NCI-H128 (cell line): ENCODE data around the gene TBX1.

ENCODE experiments used
- DNase-seq: peaks from one replicate; lab custom pipeline; 2025; ENCODE audit not compliant: unreplicated experiment; lab: John Stamatoyannopoulos, UW

TBX1 gene

GRCh38 chr22:19797086-19798002 is 36.8 kb downstream of the TBX1 start:
- DNase-seq, result no peak

- DNase-seq, result no peak
These were observed 37.6 kb downstream of the TBX1 start for GRCh38 chr22:19798003-19798665.

GRCh38 chr22:19798891-19799293 is 38.3 kb downstream of the TBX1 start:
- DNase-seq, result no peak

- DNase-seq, result no peak
These were observed 39.0 kb downstream of the TBX1 start for GRCh38 chr22:19799322-19800190.

GRCh38 chr22:19800306-19800705 is 39.7 kb downstream of the TBX1 start:
- DNase-seq, result no peak

DNA sequence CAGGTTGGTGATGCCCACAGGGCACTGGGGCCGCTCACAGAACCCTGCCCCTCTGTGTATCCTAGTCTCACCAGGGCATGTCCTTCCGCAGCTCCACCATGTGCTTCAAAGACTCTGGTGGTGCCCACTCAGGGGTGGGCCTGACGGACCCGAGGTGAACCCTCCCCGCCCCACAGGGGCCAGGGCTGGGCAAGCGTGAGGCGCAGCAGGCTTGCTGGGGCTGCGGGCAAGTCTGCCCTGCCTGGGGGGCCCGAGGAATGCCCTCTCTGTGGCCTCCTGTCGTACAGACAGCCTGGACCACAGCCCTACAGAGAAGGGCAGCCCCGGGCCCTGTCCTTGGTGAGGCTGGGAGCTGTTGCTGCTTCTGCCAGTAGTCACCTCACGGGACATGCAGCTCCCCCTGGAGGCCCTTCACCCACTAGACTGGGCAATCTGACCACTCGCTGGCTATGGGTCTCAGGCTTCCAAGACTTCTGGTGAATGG is 40.2 kb downstream of the TBX1 start:
- no peak for DNase-seq

- no peak for DNase-seq
These were observed 40.9 kb downstream of the TBX1 start for GRCh38 chr22:19801340-19802000.

- no peak for DNase-seq
These were observed 41.7 kb downstream of the TBX1 start for GRCh38 chr22:19802001-19802893.

DNA sequence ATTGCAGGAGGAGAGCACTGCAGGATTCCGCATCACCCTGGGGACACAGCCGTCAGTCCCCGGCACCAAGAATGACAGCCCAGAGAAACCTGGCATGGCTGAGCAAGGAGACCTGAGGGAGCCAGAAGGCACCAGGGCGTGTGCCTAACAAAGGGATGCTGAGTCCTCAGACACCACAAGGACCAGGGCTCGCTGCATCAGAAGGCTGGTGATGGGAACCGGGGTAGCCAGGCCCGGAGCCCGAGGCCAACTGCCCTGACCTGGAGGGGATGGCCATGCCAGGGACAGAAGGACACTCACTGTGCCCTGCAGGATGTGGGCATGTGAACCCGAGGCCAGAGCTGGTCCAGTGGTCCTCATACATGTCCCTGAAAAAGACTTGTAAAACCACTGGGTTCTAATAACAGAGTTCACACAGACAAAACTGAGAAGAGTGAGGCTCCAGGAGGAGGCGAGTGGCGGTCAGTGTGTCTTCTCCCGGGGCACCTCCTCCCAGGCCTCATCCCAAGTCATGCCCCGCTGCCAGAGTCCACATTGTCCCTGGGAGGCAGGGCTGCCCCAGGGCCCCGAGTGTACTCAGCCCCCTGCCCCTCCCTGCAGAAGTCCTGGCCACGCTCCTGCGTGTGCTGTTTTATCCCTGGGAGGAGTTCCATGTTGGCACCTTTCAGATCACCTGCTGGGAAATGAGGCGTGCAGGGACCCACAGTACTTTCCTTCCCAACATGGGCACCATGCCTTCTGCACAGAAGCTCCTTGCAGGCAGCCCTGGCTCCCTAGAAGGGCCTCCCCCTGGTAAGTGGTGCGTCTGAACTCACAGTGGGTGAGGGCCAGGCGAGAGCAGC is 42.5 kb downstream of the TBX1 start:
- DNase-seq, result no peak

DNA sequence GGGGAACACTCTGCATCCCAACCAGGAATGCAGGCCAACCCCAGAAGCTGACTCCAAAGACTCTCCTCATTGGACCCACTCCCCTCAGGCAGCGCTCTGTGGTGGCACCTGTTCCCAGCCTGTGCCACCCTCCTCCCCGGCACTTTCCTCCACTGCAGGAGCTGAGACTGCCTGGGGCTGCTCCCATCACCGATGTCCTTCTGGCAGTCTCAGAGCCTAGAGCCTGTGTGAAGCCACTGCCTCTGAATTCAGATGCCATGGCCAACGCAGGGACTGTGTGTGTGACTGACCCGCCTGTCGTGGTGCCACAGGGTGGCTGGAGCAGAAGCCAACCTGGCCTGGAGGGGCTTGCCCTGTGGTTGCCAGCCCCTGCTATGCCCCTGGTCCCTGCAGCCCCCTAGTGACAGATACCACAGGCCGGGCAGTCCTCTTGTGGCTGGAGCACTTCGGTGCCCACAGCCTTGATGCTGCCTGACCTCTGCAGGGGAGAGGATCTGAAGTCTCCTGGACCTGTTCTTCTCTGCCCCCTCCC is 43.2 kb downstream of the TBX1 start:
- no peak for DNase-seq

GRCh38 chr22:19805821-19806212 is 45.2 kb downstream of the TBX1 start:
- DNase-seq, result no peak

GRCh38 chr22:19806213-19807160 is 45.9 kb downstream of the TBX1 start:
- no peak for DNase-seq

GRCh38 chr22:19807161-19807913 is 46.8 kb downstream of the TBX1 start:
- no peak for DNase-seq

- no peak for DNase-seq
These were observed 47.6 kb downstream of the TBX1 start for GRCh38 chr22:19807914-19808872.

DNA sequence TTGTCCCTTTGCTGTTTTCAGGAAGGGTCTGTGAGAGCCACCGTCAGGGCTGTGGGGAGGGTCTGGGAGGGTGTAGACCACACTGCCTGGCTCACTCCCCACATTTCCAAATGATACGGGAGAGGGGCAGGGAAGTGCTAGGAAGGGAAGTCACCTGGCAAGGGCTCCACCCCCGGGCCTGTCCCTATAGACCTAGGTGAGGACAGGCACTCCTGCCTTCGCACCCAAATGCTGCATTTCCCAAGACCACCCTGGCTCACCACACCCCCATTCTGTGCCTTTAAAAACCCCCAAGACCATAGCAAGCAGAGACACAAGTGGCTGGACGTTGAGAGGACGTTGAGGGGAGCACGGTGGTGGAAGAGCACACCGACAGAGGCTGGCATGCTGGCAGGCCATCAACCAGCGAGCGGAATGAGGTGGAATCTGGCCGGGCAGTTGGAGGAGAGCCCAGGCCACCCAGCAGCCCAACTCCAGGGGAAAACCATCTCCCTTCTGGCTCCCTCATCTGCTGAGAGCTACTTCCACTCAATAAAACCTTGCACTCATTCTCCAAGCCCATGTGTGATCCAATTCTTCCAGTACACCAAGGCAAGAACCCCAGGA is 48.4 kb downstream of the TBX1 start:
- DNase-seq, result no peak
